OCI-M1 (cell line): ENCODE data around the gene COPZ2.
A peak's percentile ranks its signal among the peaks of the same experiment; 100 is the strongest.
"Not testable (repeated sequence)": the region's sequence is repeated elsewhere in the genome, so short reads cannot be mapped to it uniquely, and the experiment has no call there.

Source experiments
- DNase-seq: peaks from one replicate; lab custom pipeline; 2025; lab: John Stamatoyannopoulos, UW

COPZ2 gene

GRCh38 chr17:48037036-48037837 lies at the start of gene COPZ2:
TSS of gene COPZ2 (minus strand) at chr17:48037797. CDS start at chr17:48037777, 20 bp downstream.
- peak; percentile 72 for DNase-seq

GRCh38 chr17:48084932-48085331 lies 47.3 kb upstream of the COPZ2 start:
- DNase-seq, result no peak

GRCh38 chr17:48081858-48082257 lies 44.3 kb upstream of the COPZ2 start:
- no peak for DNase-seq

GRCh38 chr17:48077152-48077551 lies 39.6 kb upstream of the COPZ2 start:
- not testable (repeated sequence) for DNase-seq

- DNase-seq, result peak; percentile 91
Measured at GRCh38 chr17:48074322-48075081, 36.9 kb upstream of the COPZ2 start.

GRCh38 chr17:48073566-48074094 lies 36.0 kb upstream of the COPZ2 start:
- DNase-seq, result not testable (repeated sequence)

GRCh38 chr17:48072811-48073210 lies 35.2 kb upstream of the COPZ2 start:
- DNase-seq, result not testable (repeated sequence)

GRCh38 chr17:48071654-48072053 lies 34.1 kb upstream of the COPZ2 start:
- DNase-seq, result no peak

GRCh38 chr17:48070195-48070594 lies 32.6 kb upstream of the COPZ2 start:
- DNase-seq, result no peak

- DNase-seq, result peak; percentile 16
Measured at GRCh38 chr17:48068491-48068961, 30.9 kb upstream of the COPZ2 start.

GRCh38 chr17:48067808-48068207 lies 30.2 kb upstream of the COPZ2 start:
- DNase-seq, result not testable (repeated sequence)

GRCh38 chr17:48067245-48067644 lies 29.6 kb upstream of the COPZ2 start:
- DNase-seq, result no peak

- DNase-seq, result no peak
Measured at GRCh38 chr17:48066656-48067055, 29.1 kb upstream of the COPZ2 start.

- no peak for DNase-seq
Measured at GRCh38 chr17:48066192-48066591, 28.6 kb upstream of the COPZ2 start.

- no peak for DNase-seq
Measured at GRCh38 chr17:48064638-48065037, 27.0 kb upstream of the COPZ2 start.

- DNase-seq, result no peak
Measured at GRCh38 chr17:48062273-48062672, 24.7 kb upstream of the COPZ2 start.

- DNase-seq, result no peak
Measured at GRCh38 chr17:48060249-48060648, 22.7 kb upstream of the COPZ2 start.

- no peak for DNase-seq
Measured at GRCh38 chr17:48059125-48059668, 21.6 kb upstream of the COPZ2 start.

GRCh38 chr17:48058393-48059124 lies 21.0 kb upstream of the COPZ2 start:
- DNase-seq, result no peak

- DNase-seq, result no peak
Measured at GRCh38 chr17:48057626-48058025, 20.0 kb upstream of the COPZ2 start.

- no peak for DNase-seq
Measured at GRCh38 chr17:48056879-48057278, 19.3 kb upstream of the COPZ2 start.

GRCh38 chr17:48056246-48056745 lies 18.7 kb upstream of the COPZ2 start:
- DNase-seq, result no peak
